AG09319 (cell line): ENCODE measurements around the gene FTCDNL1.

Source experiments
- DNase-seq: peaks from one replicate; pipeline ENCODE4 v3.0.0-alpha.2; 2010; ENCODE audit warnings: low read depth; ENCODE audit errors: extremely low read depth
- CTCF ChIP-seq: IDR thresholded peaks from 2 replicates; pipeline ENCODE4 v1.5.1; 2011; ENCODE audit warnings: low read depth, mild to moderate bottlenecking, inconsistent platforms, low read length, moderate library complexity

Gene FTCDNL1

GRCh38 chr2:199841409-199841808 lies 9.6 kb downstream of the FTCDNL1 start:
- TF ChIP-seq CTCF = no peak
- DNase-seq = no peak

- TF ChIP-seq CTCF = no peak
- DNase-seq = no peak
Observed at GRCh38 chr2:199838399-199838798, 12.6 kb downstream of the FTCDNL1 start.

- TF ChIP-seq CTCF = no peak
- DNase-seq = no peak
Observed at GRCh38 chr2:199836943-199837342, 14.0 kb downstream of the FTCDNL1 start.

DNA sequence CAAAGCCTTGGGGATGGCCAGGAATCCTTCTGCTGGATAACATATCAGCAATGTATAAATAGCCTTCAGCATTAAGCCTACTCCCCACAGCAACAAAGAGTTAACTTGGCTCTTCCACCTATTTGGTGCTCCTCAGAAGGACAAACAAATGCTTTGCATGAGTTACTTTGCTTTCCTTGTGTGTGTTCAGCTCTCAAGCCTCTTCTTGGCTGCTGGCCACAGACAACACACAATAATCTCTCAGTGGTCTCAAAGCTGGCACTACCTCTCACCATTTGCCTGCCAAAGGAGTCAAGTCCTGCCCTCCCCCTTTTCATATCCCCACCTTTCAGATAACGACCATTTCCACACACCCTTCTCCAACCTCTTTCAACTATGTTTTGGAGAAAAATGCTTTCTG lies 17.5 kb downstream of the FTCDNL1 start:
- no peak for DNase-seq
- no peak for TF ChIP-seq CTCF

DNA sequence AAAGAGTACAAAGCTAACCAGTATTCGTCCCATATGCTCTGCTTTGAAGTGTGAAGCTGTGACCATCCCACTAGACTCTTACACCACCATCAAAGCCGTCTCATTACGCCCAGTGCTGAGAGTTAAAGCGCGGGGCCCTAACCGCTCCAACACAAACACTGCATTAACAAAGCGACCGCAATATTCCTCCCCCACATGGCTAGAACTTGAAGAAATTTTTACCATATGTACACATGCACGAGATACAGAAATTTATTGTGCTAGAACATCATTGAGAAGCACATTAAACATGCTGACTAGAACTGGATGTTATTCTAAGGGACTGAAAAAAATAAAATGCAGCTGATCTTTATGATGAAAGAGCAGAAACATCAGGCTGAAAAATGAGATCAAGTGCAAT lies 20.5 kb downstream of the FTCDNL1 start:
- DNase-seq = no peak
- no peak for TF ChIP-seq CTCF

DNA sequence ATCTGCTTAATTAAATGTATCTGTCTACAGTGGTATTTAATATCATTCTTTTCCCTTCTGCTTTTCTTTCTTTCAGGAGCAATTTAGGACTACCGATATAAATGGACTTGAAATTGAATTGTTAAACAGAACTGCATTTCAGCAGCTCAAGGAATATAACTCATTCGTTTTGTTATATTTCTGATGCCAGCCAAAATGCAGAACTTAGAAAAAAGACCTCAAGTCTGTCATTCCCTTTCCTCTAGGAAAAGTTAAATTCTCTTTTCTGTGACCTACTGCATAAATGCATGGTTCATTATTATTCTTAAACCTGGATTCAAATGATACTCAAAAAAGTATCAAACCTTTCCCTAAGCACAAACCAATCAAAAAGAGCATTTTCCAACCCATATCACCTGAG lies 21.4 kb downstream of the FTCDNL1 start:
- TF ChIP-seq CTCF = no peak
- DNase-seq = no peak

DNA sequence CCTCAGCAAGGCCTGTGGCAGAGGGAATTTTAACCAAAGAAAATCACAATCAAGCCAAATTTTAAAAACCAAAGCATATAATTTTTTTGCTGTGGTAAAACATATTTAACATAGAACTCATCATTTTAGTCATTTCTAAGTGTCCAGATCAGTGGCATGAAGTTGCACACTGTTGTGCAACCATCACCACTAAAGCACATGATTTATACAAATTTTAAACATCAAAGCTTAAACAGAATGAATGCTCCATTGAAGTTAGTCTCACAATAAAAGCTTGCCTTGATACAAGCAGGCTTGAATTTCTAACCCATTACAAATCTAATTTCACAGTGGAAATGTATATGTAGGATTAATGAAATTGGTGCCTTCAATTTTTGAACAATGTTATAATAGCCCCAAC lies 31.2 kb downstream of the FTCDNL1 start:
- no peak for TF ChIP-seq CTCF
- no peak for DNase-seq
